Measurements from ENCODE around the gene CXCL16.

- no peak for TF ChIP-seq CTCF (IDR thresholded peaks at IDR 0.05)
- no peak for TF ChIP-seq POLR2A (IDR thresholded peaks at IDR 0.05)
Observed at GRCh38 chr17:4706121-4706520, 33.6 kb downstream of the CXCL16 start.
